Measurements from ENCODE around the gene ADGRG3.
"Not testable (repeated sequence)": the region's sequence is repeated elsewhere in the genome, so short reads cannot be mapped to it uniquely, and the experiment has no call there.

Gene ADGRG3

GRCh38 chr16:57670196-57670595 is 2.1 kb downstream of the ADGRG3 start:
- Histone ChIP-seq H3K27me3 (ENCODE audit: control insufficient read depth, insufficient read depth, low read length) (no peaks in the 10 kb centered on the region), H3K36me3 (ENCODE audit: control insufficient read depth, insufficient read depth, low read length) (no peaks in the 10 kb centered on the region), H3K9me3 (ENCODE audit: control insufficient read depth, insufficient read depth, low read length) (no peaks in the 10 kb centered on the region), H3K9ac (ENCODE audit: low read depth, low read length) (no peak overlapping the region), H3K4me1 (ENCODE audit: control insufficient read depth, insufficient read depth, low read length) (no peaks in the 10 kb centered on the region), H3K4me3 (ENCODE audit: low read depth, low read length) (no peak overlapping the region)

GRCh38 chr16:57671451-57671850 is 3.3 kb downstream of the ADGRG3 start:
- not testable (repeated sequence) for H3K4me1 ChIP-seq (ENCODE audit: control insufficient read depth, insufficient read depth, low read length); H3K36me3 ChIP-seq (ENCODE audit: control insufficient read depth, insufficient read depth, low read length); H3K9ac ChIP-seq (ENCODE audit: low read depth, low read length); H3K27me3 ChIP-seq (ENCODE audit: control insufficient read depth, insufficient read depth, low read length); H3K4me3 ChIP-seq (ENCODE audit: low read depth, low read length); H3K9me3 ChIP-seq (ENCODE audit: control insufficient read depth, insufficient read depth, low read length)

GRCh38 chr16:57672416-57672815 is 4.3 kb downstream of the ADGRG3 start:
- Histone ChIP-seq H3K4me1 (ENCODE audit: control insufficient read depth, insufficient read depth, low read length) (peaks cover 11% of the 10 kb centered on the region), H3K9me3 (ENCODE audit: control insufficient read depth, insufficient read depth, low read length) (no peaks in the 10 kb centered on the region), H3K27me3 (ENCODE audit: control insufficient read depth, insufficient read depth, low read length) (no peaks in the 10 kb centered on the region), H3K36me3 (ENCODE audit: control insufficient read depth, insufficient read depth, low read length) (no peaks in the 10 kb centered on the region), H3K9ac (ENCODE audit: low read depth, low read length) (no peak overlapping the region), H3K4me3 (ENCODE audit: low read depth, low read length) (no peak overlapping the region)

- Histone ChIP-seq H3K4me3 (ENCODE audit: low read depth, low read length) (no peak overlapping the region), H3K9me3 (ENCODE audit: control insufficient read depth, insufficient read depth, low read length) (no peaks in the 10 kb centered on the region), H3K36me3 (ENCODE audit: control insufficient read depth, insufficient read depth, low read length) (no peaks in the 10 kb centered on the region), H3K9ac (ENCODE audit: low read depth, low read length) (no peak overlapping the region), H3K4me1 (ENCODE audit: control insufficient read depth, insufficient read depth, low read length) (peaks cover 11% of the 10 kb centered on the region), H3K27me3 (ENCODE audit: control insufficient read depth, insufficient read depth, low read length) (no peaks in the 10 kb centered on the region)
Observed at GRCh38 chr16:57672824-57673223, 4.7 kb downstream of the ADGRG3 start.

- peaks cover 13% of the 10 kb centered on the region for H3K4me1 ChIP-seq (ENCODE audit: control insufficient read depth, insufficient read depth, low read length)
- H3K4me3 ChIP-seq (ENCODE audit: low read depth, low read length), result peak overlapping the region; percentile 18
- no peaks in the 10 kb centered on the region for H3K9me3 ChIP-seq (ENCODE audit: control insufficient read depth, insufficient read depth, low read length)
- no peaks in the 10 kb centered on the region for H3K27me3 ChIP-seq (ENCODE audit: control insufficient read depth, insufficient read depth, low read length)
- no peak overlapping the region for H3K9ac ChIP-seq (ENCODE audit: low read depth, low read length)
- no peaks in the 10 kb centered on the region for H3K36me3 ChIP-seq (ENCODE audit: control insufficient read depth, insufficient read depth, low read length)
Observed at GRCh38 chr16:57675741-57676551, 7.8 kb downstream of the ADGRG3 start.

- H3K4me3 ChIP-seq (ENCODE audit: low read depth, low read length), result no peak overlapping the region
Observed at GRCh38 chr16:57676553-57677085, 8.5 kb downstream of the ADGRG3 start.

GRCh38 chr16:57677622-57678369 is 9.7 kb downstream of the ADGRG3 start:
- Histone ChIP-seq H3K9me3 (ENCODE audit: control insufficient read depth, insufficient read depth, low read length) (no peaks in the 10 kb centered on the region), H3K4me3 (ENCODE audit: low read depth, low read length) (no peak overlapping the region), H3K27me3 (ENCODE audit: control insufficient read depth, insufficient read depth, low read length) (no peaks in the 10 kb centered on the region), H3K36me3 (ENCODE audit: control insufficient read depth, insufficient read depth, low read length) (no peaks in the 10 kb centered on the region), H3K9ac (ENCODE audit: low read depth, low read length) (no peak overlapping the region), H3K4me1 (ENCODE audit: control insufficient read depth, insufficient read depth, low read length) (peaks cover 13% of the 10 kb centered on the region)

More at GRCh38 chr16:57676553-57677085, 8.5 kb downstream of the ADGRG3 start:
- Histone ChIP-seq H3K9me3 (ENCODE audit: control insufficient read depth, insufficient read depth, low read length) (no peaks in the 10 kb centered on the region), H3K36me3 (ENCODE audit: control insufficient read depth, insufficient read depth, low read length) (no peaks in the 10 kb centered on the region), H3K4me1 (ENCODE audit: control insufficient read depth, insufficient read depth, low read length) (peaks cover 13% of the 10 kb centered on the region), H3K9ac (ENCODE audit: low read depth, low read length) (no peak overlapping the region), H3K27me3 (ENCODE audit: control insufficient read depth, insufficient read depth, low read length) (no peaks in the 10 kb centered on the region)

GRCh38 chr16:57679016-57679415 is 10.9 kb downstream of the ADGRG3 start:
- Histone ChIP-seq H3K9ac (ENCODE audit: low read depth, low read length) (no peak overlapping the region), H3K9me3 (ENCODE audit: control insufficient read depth, insufficient read depth, low read length) (no peaks in the 10 kb centered on the region), H3K4me1 (ENCODE audit: control insufficient read depth, insufficient read depth, low read length) (peaks cover 13% of the 10 kb centered on the region), H3K27me3 (ENCODE audit: control insufficient read depth, insufficient read depth, low read length) (no peaks in the 10 kb centered on the region), H3K36me3 (ENCODE audit: control insufficient read depth, insufficient read depth, low read length) (no peaks in the 10 kb centered on the region), H3K4me3 (ENCODE audit: low read depth, low read length) (no peak overlapping the region)

- Histone ChIP-seq H3K27me3 (ENCODE audit: control insufficient read depth, insufficient read depth, low read length) (no peaks in the 10 kb centered on the region), H3K9ac (ENCODE audit: low read depth, low read length) (no peak overlapping the region), H3K4me1 (ENCODE audit: control insufficient read depth, insufficient read depth, low read length) (peaks cover 13% of the 10 kb centered on the region), H3K9me3 (ENCODE audit: control insufficient read depth, insufficient read depth, low read length) (no peaks in the 10 kb centered on the region), H3K4me3 (ENCODE audit: low read depth, low read length) (no peak overlapping the region), H3K36me3 (ENCODE audit: control insufficient read depth, insufficient read depth, low read length) (no peaks in the 10 kb centered on the region)
Observed at GRCh38 chr16:57679767-57680482, 11.8 kb downstream of the ADGRG3 start.

GRCh38 chr16:57680842-57681375 is 12.8 kb downstream of the ADGRG3 start:
- Histone ChIP-seq H3K9ac (ENCODE audit: low read depth, low read length) (no peak overlapping the region), H3K9me3 (ENCODE audit: control insufficient read depth, insufficient read depth, low read length) (no peaks in the 10 kb centered on the region), H3K4me3 (ENCODE audit: low read depth, low read length) (no peak overlapping the region), H3K36me3 (ENCODE audit: control insufficient read depth, insufficient read depth, low read length) (no peaks in the 10 kb centered on the region), H3K27me3 (ENCODE audit: control insufficient read depth, insufficient read depth, low read length) (no peaks in the 10 kb centered on the region), H3K4me1 (ENCODE audit: control insufficient read depth, insufficient read depth, low read length) (peaks cover 8% of the 10 kb centered on the region)

- Histone ChIP-seq H3K4me1 (ENCODE audit: control insufficient read depth, insufficient read depth, low read length) (peaks cover 2% of the 10 kb centered on the region), H3K27me3 (ENCODE audit: control insufficient read depth, insufficient read depth, low read length) (no peaks in the 10 kb centered on the region), H3K9ac (ENCODE audit: low read depth, low read length) (no peak overlapping the region), H3K36me3 (ENCODE audit: control insufficient read depth, insufficient read depth, low read length) (no peaks in the 10 kb centered on the region), H3K4me3 (ENCODE audit: low read depth, low read length) (no peak overlapping the region), H3K9me3 (ENCODE audit: control insufficient read depth, insufficient read depth, low read length) (no peaks in the 10 kb centered on the region)
Observed at GRCh38 chr16:57681950-57682728, 14.0 kb downstream of the ADGRG3 start.

Data from iPS-15b (cell line).